GM23338 (cell line): ENCODE measurements around the gene MPRIP. TPM values are rescaled to one million over a fixed set of nuclear protein-coding genes. Genes with fewer than 3 reads are reported as not detected.

Experiments
- ATAC-seq: fragments of 200-7000 bp; cut with Tn5 transposase; 3 replicates; pipeline ENCODE4 v1.9.1; 2020
- DNase-seq: peaks from one replicate; pipeline ENCODE4 v3.0.0-alpha.2; 2015; ENCODE audit warnings: low spot score
- H2AFZ ChIP-seq: fragments of 200-600 bp; sonication (generic); 2 replicates; pipeline ENCODE4 v1.8.0; 2016; ENCODE audit warnings: antibody characterized with exemption, mild to moderate bottlenecking, moderate library complexity
- H3F3A ChIP-seq: fragments of 200-600 bp; sonication (generic); replicated peaks from 2 replicates; pipeline ENCODE4 v1.8.0; 2017; ENCODE audit warnings: antibody characterized with exemption, mixed run types, low read depth
- H3K27ac ChIP-seq: fragments of 200-600 bp; sonication (generic); 2 replicates; pipeline ENCODE4 v1.6.1; 2016; ENCODE audit warnings: low read depth
- H3K27me3 ChIP-seq: fragments of 200-600 bp; sonication (generic); 2 replicates; pipeline ENCODE4 v1.8.0; 2016; ENCODE audit warnings: mild to moderate bottlenecking, mixed run types, moderate library complexity; ENCODE audit not compliant: insufficient read depth
- H3K36me3 ChIP-seq: fragments of 200-600 bp; sonication (generic); 2 replicates; pipeline ENCODE4 v1.8.0; 2016; ENCODE audit warnings: mild to moderate bottlenecking; ENCODE audit not compliant: insufficient read depth
- H3K4me1 ChIP-seq: fragments of 200-600 bp; sonication (generic); 2 replicates; pipeline ENCODE4 v1.8.0; 2016; ENCODE audit warnings: mild to moderate bottlenecking, moderate library complexity; ENCODE audit not compliant: insufficient read depth
- H3K4me2 ChIP-seq: fragments of 200-600 bp; sonication (generic); 2 replicates; pipeline ENCODE4 v1.7.1; 2017; ENCODE audit warnings: mixed run types
- H3K4me3 ChIP-seq: fragments of 200-600 bp; sonication (generic); 2 replicates; pipeline ENCODE4 v1.6.1; 2016; ENCODE audit warnings: mixed run types
- H3K79me2 ChIP-seq: fragments of 200-600 bp; sonication (generic); replicated peaks from 2 replicates; pipeline ENCODE4 v1.8.0; 2017; ENCODE audit warnings: mild to moderate bottlenecking; ENCODE audit not compliant: insufficient read depth
- H3K9me2 ChIP-seq: fragments of 200-600 bp; sonication (generic); 2 replicates; pipeline ENCODE4 v1.8.0; 2017; ENCODE audit not compliant: insufficient read depth
- H4K20me1 ChIP-seq: fragments of 200-600 bp; sonication (generic); replicated peaks from 2 replicates; pipeline ENCODE4 v1.8.0; 2017; ENCODE audit warnings: mild to moderate bottlenecking; ENCODE audit not compliant: insufficient read depth
- H3K27ac Mint-ChIP-seq: 2 replicates; pipeline ENCODE4 v1.8.0; 2020; ENCODE audit warnings: inconsistent platforms, mild to moderate bottlenecking, moderate library complexity, mixed read lengths
- H3K27me3 Mint-ChIP-seq: 3 replicates; pipeline ENCODE4 v1.8.0; 2022; ENCODE audit warnings: low read depth, mild to moderate bottlenecking, moderate library complexity, mixed read lengths, inconsistent platforms; ENCODE audit not compliant: insufficient read depth, poor library complexity
- H3K36me3 Mint-ChIP-seq: 3 replicates; pipeline ENCODE4 v1.8.0; 2021; ENCODE audit warnings: low read depth, mild to moderate bottlenecking, inconsistent platforms, moderate library complexity, mixed read lengths
- H3K4me1 Mint-ChIP-seq: 3 replicates; pipeline ENCODE4 v1.8.0; 2020; ENCODE audit warnings: mild to moderate bottlenecking, inconsistent platforms, mixed read lengths
- H3K4me3 Mint-ChIP-seq: 3 replicates; pipeline ENCODE4 v1.8.0; 2021; ENCODE audit warnings: moderate library complexity, mild to moderate bottlenecking, inconsistent platforms, mixed read lengths
- H3K9me3 Mint-ChIP-seq: 3 replicates; pipeline ENCODE4 v1.8.0; 2020; ENCODE audit warnings: moderate library complexity, mild to moderate bottlenecking, inconsistent platforms, mixed read lengths
- CREB1 ChIP-seq: fragments of 250-450 bp; sonication (Bioruptor Pico); IDR thresholded peaks from 2 replicates; pipeline ENCODE4 v1.5.0; 2020; ENCODE audit warnings: low read depth, mild to moderate bottlenecking, moderate library complexity
- EZH2phosphoT487 ChIP-seq: fragments of 200-600 bp; sonication (generic); IDR thresholded peaks from one replicate; pipeline ENCODE4 v1.8.1; 2018; ENCODE audit warnings: antibody characterized with exemption; ENCODE audit not compliant: unreplicated experiment
- JUNB ChIP-seq: IDR thresholded peaks from one replicate; pipeline ENCODE4 v1.6.1; 2016; ENCODE audit warnings: antibody characterized with exemption; ENCODE audit not compliant: unreplicated experiment
- NANOG ChIP-seq: IDR thresholded peaks from 2 replicates; pipeline ENCODE4 v1.6.1; 2016; ENCODE audit warnings: antibody characterized with exemption, borderline replicate concordance
- POLR2AphosphoS5 ChIP-seq: IDR thresholded peaks from 2 replicates; pipeline ENCODE4 v1.6.1; 2016; ENCODE audit warnings: antibody characterized with exemption, low read depth
- ZNF114 ChIP-seq: fragments of 250-450 bp; sonication (Bioruptor Pico); IDR thresholded peaks from 2 replicates; pipeline ENCODE4 v1.5.0; 2020; ENCODE audit warnings: mild to moderate bottlenecking, moderate library complexity
- polyA plus RNA-seq: library from polyadenylated mRNA; unstranded; fragments of >200 nt; fragmentation: Nextera tagmentation; extraction: Ambion mirVana; gene quantifications from 2 replicates; pipeline ENCODE4 v1.2.1, GENCODE V29; 2016
- total RNA-seq: library from RNA; depleted of rRNA; stranded (reverse); fragments of >200 nt; shearing (Covaris generic); gene quantifications from 2 replicates; pipeline ENCODE4 v1.2.3, GENCODE V29; 2014
- TF ChIP-seq, protein P1 (sequence below): fragments of 250-450 bp; sonication (Bioruptor Pico); IDR thresholded peaks from 2 replicates; pipeline ENCODE4 v1.5.0; 2020; ENCODE audit warnings: mild to moderate bottlenecking, moderate library complexity
- TF ChIP-seq, protein P2 (sequence below), 2 experiments: fragments of 200-600 bp in 1 of 2; sonication (generic) in 1 of 2; conservative IDR thresholded peaks; 2 replicates each; pipeline versions ENCODE4 v1.5.1 to v1.6.1; 2016 to 2017; ENCODE audit warnings: antibody characterized with exemption in 2 of 2, low read depth in 2 of 2, mild to moderate bottlenecking in 2 of 2, moderate library complexity in 1 of 2

Gene MPRIP
- total and polyA plus RNA-seq, 2 experiments from 2014 or later = 39.3 to 113 TPM

DNA sequence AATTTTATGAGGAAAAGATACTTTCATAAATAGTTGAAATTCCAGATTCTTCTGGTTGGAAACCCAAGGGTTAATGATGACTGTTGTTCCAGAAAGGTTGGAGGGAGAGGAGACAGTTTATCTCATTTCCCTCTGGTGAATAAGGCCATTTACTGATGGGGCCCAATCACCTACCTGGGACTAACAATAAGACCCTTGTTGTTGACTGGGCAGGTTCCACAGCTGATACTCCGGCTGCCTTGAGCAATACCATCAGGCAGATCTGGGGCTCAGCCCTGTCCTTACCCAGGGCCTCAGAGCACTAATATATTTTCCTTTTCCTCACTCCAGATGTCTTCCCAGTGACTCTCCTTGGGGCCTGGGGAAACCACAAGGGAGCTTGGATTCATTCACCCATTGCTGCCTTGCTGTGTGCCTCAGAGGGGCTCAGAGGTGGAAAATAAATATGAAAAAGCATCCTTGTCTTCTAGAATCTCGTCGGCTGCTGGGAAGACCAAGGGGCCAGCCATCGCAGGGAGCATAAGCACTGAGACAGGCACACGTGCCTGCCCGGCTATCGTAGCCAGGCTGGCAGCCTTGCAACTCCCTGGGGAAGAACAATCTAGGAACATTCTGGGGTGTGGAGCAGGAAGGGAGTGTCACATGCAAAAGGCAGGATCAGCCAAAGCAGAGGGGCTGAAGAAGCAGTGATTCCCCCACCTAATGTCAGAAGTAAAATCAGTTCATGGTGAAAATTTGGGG lies 54.4 kb downstream of the MPRIP start (continued):
- TF ChIP-seq, protein P1, sequence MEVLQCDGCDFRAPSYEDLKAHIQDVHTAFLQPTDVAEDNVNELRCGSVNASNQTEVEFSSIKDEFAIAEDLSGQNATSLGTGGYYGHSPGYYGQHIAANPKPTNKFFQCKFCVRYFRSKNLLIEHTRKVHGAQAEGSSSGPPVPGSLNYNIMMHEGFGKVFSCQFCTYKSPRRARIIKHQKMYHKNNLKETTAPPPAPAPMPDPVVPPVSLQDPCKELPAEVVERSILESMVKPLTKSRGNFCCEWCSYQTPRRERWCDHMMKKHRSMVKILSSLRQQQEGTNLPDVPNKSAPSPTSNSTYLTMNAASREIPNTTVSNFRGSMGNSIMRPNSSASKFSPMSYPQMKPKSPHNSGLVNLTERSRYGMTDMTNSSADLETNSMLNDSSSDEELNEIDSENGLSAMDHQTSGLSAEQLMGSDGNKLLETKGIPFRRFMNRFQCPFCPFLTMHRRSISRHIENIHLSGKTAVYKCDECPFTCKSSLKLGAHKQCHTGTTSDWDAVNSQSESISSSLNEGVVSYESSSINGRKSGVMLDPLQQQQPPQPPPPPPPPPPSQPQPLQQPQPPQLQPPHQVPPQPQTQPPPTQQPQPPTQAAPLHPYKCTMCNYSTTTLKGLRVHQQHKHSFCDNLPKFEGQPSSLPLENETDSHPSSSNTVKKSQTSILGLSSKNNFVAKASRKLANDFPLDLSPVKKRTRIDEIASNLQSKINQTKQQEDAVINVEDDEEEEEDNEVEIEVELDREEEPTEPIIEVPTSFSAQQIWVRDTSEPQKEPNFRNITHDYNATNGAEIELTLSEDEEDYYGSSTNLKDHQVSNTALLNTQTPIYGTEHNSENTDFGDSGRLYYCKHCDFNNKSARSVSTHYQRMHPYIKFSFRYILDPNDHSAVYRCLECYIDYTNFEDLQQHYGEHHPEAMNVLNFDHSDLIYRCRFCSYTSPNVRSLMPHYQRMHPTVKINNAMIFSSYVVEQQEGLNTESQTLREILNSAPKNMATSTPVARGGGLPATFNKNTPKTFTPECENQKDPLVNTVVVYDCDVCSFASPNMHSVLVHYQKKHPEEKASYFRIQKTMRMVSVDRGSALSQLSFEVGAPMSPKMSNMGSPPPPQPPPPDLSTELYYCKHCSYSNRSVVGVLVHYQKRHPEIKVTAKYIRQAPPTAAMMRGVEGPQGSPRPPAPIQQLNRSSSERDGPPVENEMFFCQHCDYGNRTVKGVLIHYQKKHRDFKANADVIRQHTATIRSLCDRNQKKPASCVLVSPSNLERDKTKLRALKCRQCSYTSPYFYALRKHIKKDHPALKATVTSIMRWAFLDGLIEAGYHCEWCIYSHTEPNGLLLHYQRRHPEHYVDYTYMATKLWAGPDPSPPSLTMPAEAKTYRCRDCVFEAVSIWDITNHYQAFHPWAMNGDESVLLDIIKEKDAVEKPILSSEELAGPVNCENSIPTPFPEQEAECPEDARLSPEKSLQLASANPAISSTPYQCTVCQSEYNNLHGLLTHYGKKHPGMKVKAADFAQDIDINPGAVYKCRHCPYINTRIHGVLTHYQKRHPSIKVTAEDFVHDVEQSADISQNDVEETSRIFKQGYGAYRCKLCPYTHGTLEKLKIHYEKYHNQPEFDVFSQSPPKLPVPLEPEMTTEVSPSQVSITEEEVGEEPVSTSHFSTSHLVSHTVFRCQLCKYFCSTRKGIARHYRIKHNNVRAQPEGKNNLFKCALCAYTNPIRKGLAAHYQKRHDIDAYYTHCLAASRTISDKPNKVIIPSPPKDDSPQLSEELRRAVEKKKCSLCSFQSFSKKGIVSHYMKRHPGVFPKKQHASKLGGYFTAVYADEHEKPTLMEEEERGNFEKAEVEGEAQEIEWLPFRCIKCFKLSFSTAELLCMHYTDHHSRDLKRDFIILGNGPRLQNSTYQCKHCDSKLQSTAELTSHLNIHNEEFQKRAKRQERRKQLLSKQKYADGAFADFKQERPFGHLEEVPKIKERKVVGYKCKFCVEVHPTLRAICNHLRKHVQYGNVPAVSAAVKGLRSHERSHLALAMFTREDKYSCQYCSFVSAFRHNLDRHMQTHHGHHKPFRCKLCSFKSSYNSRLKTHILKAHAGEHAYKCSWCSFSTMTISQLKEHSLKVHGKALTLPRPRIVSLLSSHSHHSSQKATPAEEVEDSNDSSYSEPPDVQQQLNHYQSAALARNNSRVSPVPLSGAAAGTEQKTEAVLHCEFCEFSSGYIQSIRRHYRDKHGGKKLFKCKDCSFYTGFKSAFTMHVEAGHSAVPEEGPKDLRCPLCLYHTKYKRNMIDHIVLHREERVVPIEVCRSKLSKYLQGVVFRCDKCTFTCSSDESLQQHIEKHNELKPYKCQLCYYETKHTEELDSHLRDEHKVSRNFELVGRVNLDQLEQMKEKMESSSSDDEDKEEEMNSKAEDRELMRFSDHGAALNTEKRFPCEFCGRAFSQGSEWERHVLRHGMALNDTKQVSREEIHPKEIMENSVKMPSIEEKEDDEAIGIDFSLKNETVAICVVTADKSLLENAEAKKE (CRISPR knock-in tag) = no peak
- TF ChIP-seq ZNF114 (CRISPR knock-in tag) = no peak
- no peak for TF ChIP-seq NANOG
- TF ChIP-seq JUNB = no peak
- no peak for TF ChIP-seq POLR2AphosphoS5
- no peak for TF ChIP-seq EZH2phosphoT487
- no peak for TF ChIP-seq CREB1 (CRISPR knock-in tag)

DNA sequence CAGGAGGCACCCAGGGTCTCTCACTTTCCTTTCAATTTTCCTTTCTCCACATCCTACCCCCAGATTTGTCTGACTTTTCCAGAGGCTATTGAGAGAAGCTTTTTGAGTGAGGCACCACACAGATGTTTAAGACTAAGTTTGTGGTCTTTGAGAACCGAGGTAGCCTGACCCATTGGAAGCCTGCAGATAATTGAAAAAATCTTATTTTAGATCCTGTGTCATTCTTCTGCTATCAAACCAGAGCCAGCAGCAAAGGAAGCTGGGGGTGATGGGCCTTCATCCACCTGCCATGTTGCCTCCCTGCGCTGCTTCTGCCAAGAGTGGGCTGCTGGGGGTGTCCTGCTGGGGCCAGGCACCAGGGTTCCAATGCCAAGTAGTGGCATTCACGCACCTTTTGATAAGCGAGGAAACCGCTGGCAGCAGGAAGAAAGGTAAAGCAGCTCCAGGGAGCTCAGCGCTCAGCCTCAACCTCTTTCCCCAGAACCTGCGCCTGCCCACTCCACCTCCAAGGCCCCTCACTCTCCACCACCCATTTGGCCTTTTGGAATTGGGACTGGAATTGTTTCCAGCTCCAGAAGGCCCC lies 55.6 kb downstream of the MPRIP start:
- no peak overlapping the region for H2AFZ ChIP-seq
- Mint-ChIP-seq H3K27ac (no peak overlapping the region), H3K4me1 (peaks cover 52% of the 10 kb centered on the region), H3K36me3 (no peaks in the 10 kb centered on the region), H3K9me3 (no peaks in the 10 kb centered on the region), H3K4me3 (no peak overlapping the region), H3K27me3 (peaks cover 5% of the 10 kb centered on the region)
- H3K36me3 ChIP-seq = no peaks in the 10 kb centered on the region
- H3K27me3 ChIP-seq = no peaks in the 10 kb centered on the region
- TF ChIP-seq POLR2AphosphoS5 (no peak), NANOG (no peak)
- TF ChIP-seq, protein P2, sequence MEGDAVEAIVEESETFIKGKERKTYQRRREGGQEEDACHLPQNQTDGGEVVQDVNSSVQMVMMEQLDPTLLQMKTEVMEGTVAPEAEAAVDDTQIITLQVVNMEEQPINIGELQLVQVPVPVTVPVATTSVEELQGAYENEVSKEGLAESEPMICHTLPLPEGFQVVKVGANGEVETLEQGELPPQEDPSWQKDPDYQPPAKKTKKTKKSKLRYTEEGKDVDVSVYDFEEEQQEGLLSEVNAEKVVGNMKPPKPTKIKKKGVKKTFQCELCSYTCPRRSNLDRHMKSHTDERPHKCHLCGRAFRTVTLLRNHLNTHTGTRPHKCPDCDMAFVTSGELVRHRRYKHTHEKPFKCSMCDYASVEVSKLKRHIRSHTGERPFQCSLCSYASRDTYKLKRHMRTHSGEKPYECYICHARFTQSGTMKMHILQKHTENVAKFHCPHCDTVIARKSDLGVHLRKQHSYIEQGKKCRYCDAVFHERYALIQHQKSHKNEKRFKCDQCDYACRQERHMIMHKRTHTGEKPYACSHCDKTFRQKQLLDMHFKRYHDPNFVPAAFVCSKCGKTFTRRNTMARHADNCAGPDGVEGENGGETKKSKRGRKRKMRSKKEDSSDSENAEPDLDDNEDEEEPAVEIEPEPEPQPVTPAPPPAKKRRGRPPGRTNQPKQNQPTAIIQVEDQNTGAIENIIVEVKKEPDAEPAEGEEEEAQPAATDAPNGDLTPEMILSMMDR (conservative IDR thresholded peaks at IDR 0.05; ENCODE audit: low read depth in 2 of 2) = no peak
- no peaks in the 10 kb centered on the region; the same call in 1 of the 2 replicates for H3K9me2 ChIP-seq
- DNase-seq (no peak), ATAC-seq (no peak)
- peaks cover 38% of the 10 kb centered on the region for H3K4me1 ChIP-seq
- no peak overlapping the region for H3K4me3 ChIP-seq
- H3K79me2 ChIP-seq = peaks cover 37% of the 10 kb centered on the region
- H3F3A ChIP-seq = no peaks in the 10 kb centered on the region
- H3K27ac ChIP-seq = peak overlapping the region; percentile 74; the same call in 1 of the 2 replicates
- H4K20me1 ChIP-seq = peaks cover 4% of the 10 kb centered on the region; the same call in 1 of the 2 replicates
- no peak overlapping the region for H3K4me2 ChIP-seq
